Ishikawa (cell line): ENCODE data around the gene FADS6.

Source experiments
- CEBPB ChIP-seq: IDR thresholded peaks from 2 replicates; pipeline ENCODE4 v1.6.1; 2012
- CREB1 ChIP-seq: IDR thresholded peaks from 2 replicates; pipeline ENCODE4 v1.6.1; 2012; ENCODE audit warnings: low read depth
- EGR1 ChIP-seq: IDR thresholded peaks from 2 replicates; pipeline ENCODE4 v1.6.1; 2012
- EP300 ChIP-seq: IDR thresholded peaks from 2 replicates; pipeline ENCODE4 v1.6.1; 2012; ENCODE audit warnings: borderline replicate concordance
- FOXM1 ChIP-seq: IDR thresholded peaks from 2 replicates; pipeline ENCODE4 v1.6.1; 2012; ENCODE audit warnings: low read depth, borderline replicate concordance
- MAX ChIP-seq: IDR thresholded peaks from 2 replicates; pipeline ENCODE4 v1.6.1; 2012
- NFIC ChIP-seq: IDR thresholded peaks from 2 replicates; pipeline ENCODE4 v1.6.1; 2012
- RAD21 ChIP-seq: IDR thresholded peaks from 2 replicates; pipeline ENCODE4 v1.6.1; 2012; ENCODE audit warnings: low read depth
- REST ChIP-seq: IDR thresholded peaks from 2 replicates; pipeline ENCODE4 v1.6.1; 2012; ENCODE audit warnings: low read depth, mild to moderate bottlenecking
- TAF1 ChIP-seq: IDR thresholded peaks from 2 replicates; pipeline ENCODE4 v1.6.1; 2012; ENCODE audit warnings: low read depth, mild to moderate bottlenecking
- TCF12 ChIP-seq: IDR thresholded peaks from 2 replicates; pipeline ENCODE4 v1.6.1; 2012; ENCODE audit warnings: low read depth
- TEAD4 ChIP-seq: IDR thresholded peaks from 2 replicates; pipeline ENCODE4 v1.6.1; 2012
- USF1 ChIP-seq: IDR thresholded peaks from 2 replicates; pipeline ENCODE4 v1.6.1; 2012
- YY1 ChIP-seq: IDR thresholded peaks from 2 replicates; pipeline ENCODE4 v1.6.1; 2012; ENCODE audit warnings: low read depth
- ZBTB7A ChIP-seq: IDR thresholded peaks from 2 replicates; pipeline ENCODE4 v1.6.1; 2012; ENCODE audit warnings: low read depth

Gene FADS6

GRCh38 chr17:74922694-74923537, 29.5 kb upstream of the FADS6 start, which contains the start of gene USH1G:
USH1G (minus strand) TSS chr17:74923255; CDS start chr17:74923073, 182 bp downstream.
- TF ChIP-seq EGR1, result peak; percentile 83
- 0 out of 2 replicates have a peak, but pooled peaks have one; percentile 28 for TF ChIP-seq YY1
- TF ChIP-seq CEBPB, result no peak
- no peak for TF ChIP-seq REST
- TF ChIP-seq USF1, result no peak
- no peak for TF ChIP-seq NFIC
- peak; percentile 26; the same call in 1 of the 2 replicates for TF ChIP-seq TAF1

- TF ChIP-seq CREB1 (no peak), MAX (no peak), TAF1 (no peak), NFIC (no peak), EGR1 (no peak), REST (no peak), TCF12 (no peak), ZBTB7A (no peak), TEAD4 (no peak), EP300 (no peak), YY1 (no peak), CEBPB (no peak), USF1 (no peak), RAD21 (no peak)
These were observed 28.7 kb upstream of the FADS6 start for GRCh38 chr17:74922172-74922571.

- TF ChIP-seq CEBPB, result no peak
- no peak for TF ChIP-seq USF1
These were observed 28.3 kb upstream of the FADS6 start for GRCh38 chr17:74921769-74922168.

- TF ChIP-seq YY1 (no peak), ZBTB7A (no peak), TEAD4 (no peak), REST (no peak), USF1 (no peak), CREB1 (no peak), TCF12 (no peak), TAF1 (no peak), EGR1 (no peak), CEBPB (no peak), EP300 (no peak), FOXM1 (no peak), RAD21 (no peak), MAX (no peak), NFIC (no peak)
These were observed 27.7 kb upstream of the FADS6 start for GRCh38 chr17:74921026-74921681.
